Stimulated activated CD4-positive, alpha-beta T cell treated with anti-CD3 and anti-CD28 coated beads, TNF-alpha, amount 100 ng/mL, for 1 hour (primary cell): ENCODE data around the gene ALOXE3.
"Not testable (repeated sequence)": the region's sequence is repeated elsewhere in the genome, so short reads cannot be mapped to it uniquely, and the experiment has no call there.

Source experiments
- DNase-seq, 3 donors: peaks; one replicate each; pipeline ENCODE4 v3.0.0-alpha.2; 2020; ENCODE audit warnings: low read depth in 3 of 3, low spot score in 1 of 3

The ALOXE3 gene

GRCh38 chr17:8100763-8101162 lies 17.6 kb downstream of the ALOXE3 start:
- no peak for DNase-seq

DNA sequence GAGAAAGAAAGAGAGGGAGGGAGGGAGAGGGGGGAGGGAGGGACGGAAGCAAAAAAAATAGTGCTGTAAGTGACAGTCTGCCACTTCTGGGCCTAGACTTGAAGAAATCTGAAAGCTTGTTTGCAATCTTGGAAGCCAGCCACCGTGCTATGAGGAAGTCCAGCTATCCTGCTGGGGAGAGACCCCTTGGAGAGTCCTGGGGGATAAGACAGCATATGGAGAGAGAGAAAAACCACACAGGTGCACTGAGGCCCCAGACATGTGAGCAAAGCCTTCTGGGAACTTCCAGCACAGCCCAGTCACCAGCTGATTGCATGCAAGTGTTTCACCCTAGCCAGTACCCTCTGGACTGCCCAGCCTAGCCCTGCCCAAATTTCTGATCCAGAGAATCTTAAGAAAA lies 18.2 kb downstream of the ALOXE3 start:
- no peak for DNase-seq

DNA sequence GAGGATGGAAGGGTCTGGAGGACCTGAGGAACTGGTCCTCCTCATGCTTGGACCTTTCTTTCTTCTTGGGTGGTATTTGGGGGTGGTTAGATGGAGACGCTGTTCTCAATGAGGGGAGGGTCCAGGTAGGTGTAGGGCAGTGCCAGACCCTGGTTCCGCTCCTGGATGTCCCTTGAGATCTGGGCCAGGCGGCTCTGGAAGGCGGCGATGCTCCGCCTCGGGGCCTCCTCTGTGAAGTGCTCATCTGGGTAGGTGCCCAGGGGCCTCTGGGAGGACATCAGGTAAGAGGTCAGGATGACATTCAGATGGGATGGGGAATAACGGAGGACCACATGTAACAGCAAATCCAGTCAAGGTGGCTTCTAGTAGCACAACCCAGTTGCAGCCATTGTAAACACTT lies 21.8 kb downstream of the ALOXE3 start:
- no peak for DNase-seq

DNA sequence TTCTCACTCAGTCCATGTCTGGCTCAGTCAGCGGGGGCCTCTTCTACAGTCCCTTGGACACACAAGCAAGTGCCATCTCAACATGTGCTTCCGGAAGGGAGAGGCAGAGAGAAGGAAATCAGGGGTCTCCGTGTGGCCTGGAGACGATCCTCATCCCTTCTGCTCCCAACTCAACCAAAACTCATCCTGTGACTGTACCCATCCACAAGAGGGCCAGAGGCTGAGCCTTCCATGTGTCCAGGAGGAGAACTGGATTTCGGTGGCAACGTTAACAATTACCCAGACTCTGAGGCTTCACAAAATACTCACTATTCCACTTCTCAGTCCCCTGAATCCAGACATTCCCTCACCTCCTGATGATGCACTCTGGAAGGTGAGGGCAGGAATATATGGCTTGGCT lies 23.0 kb downstream of the ALOXE3 start:
- no peak for DNase-seq

- no peak for DNase-seq
These were observed 27.2 kb downstream of the ALOXE3 start for GRCh38 chr17:8091033-8091687.

GRCh38 chr17:8089728-8090127 lies 28.6 kb downstream of the ALOXE3 start:
- no peak for DNase-seq

DNA sequence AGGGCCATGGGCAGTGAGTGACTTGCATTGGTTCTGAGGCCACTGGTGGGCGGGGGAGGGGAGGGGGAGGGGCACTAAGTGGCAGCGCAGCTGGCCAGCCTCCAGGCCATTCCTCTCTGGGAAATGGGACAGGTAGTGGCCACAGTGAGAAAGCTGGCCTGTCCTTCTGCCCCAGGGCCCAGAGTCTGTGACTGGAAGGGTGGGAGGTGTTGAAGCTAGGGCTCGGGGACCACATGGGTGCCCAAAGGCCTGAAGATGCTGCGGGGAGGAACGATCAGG lies 30.4 kb downstream of the ALOXE3 start:
- no peak for DNase-seq

GRCh38 chr17:8087075-8087951 lies 31.0 kb downstream of the ALOXE3 start, which contains the start of gene ALOX12B:
ALOX12B (minus strand) TSS chr17:8087716; CDS start chr17:8087442, 274 bp downstream.
- no peak for DNase-seq

GRCh38 chr17:8084250-8084649 lies 34.1 kb downstream of the ALOXE3 start:
- no peak for DNase-seq

GRCh38 chr17:8082292-8082691 lies 36.0 kb downstream of the ALOXE3 start:
- DNase-seq: no peak

DNA sequence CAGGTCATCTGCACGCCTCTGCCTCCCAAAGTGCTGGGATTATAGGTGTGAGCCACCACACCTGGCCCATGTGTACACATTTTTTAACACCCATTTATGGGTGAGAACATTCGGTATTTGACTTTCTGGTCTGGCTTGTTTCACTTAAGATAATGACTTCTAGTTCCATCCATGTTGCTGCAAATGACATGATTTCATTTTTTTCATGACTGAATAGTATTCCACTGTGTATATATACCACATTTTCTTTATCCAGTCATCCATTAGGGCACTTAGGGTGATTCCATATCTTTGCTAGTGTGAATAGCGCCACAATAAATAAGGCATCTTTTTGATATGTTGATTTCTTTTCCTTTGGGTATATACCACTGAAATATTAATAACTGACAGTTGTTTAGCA lies 36.4 kb downstream of the ALOXE3 start:
- DNase-seq: no peak

- no peak for DNase-seq
These were observed 37.5 kb downstream of the ALOXE3 start for GRCh38 chr17:8080799-8081219.

DNA sequence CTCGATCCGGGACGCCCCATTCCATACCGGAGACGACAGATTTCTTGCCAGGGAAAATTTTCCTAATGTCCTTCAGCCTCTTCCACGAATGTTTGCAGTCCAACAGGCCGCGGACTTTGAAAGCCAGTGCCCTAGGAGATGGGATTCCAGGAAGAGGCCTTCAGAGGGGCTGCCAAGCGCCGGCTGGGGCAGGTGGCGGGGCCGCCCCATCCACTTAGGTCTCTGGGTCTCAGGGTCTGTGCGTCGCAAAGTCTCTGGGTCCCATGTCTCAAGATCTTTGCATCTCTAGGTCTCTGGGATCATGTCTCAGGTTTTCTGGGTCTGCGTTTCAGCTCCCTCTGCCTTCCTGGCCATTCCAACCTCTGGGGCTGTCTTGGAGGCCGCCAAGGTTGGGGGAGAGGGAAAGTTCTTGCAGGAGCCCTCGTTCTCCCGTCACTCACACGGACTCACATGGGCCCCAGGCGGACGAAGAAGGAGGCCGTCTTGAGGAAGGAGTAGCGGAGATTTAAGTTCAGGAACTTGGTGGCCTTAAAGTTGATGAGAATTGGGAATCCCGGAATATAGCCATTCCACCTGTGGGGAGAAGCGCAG lies 38.0 kb downstream of the ALOXE3 start:
- no peak for DNase-seq

GRCh38 chr17:8079291-8080207 lies 38.8 kb downstream of the ALOXE3 start:
- peak; percentile 45 to 73 (median 53) for DNase-seq

GRCh38 chr17:8077939-8078338 lies 40.4 kb downstream of the ALOXE3 start:
- not testable (repeated sequence) for DNase-seq

DNA sequence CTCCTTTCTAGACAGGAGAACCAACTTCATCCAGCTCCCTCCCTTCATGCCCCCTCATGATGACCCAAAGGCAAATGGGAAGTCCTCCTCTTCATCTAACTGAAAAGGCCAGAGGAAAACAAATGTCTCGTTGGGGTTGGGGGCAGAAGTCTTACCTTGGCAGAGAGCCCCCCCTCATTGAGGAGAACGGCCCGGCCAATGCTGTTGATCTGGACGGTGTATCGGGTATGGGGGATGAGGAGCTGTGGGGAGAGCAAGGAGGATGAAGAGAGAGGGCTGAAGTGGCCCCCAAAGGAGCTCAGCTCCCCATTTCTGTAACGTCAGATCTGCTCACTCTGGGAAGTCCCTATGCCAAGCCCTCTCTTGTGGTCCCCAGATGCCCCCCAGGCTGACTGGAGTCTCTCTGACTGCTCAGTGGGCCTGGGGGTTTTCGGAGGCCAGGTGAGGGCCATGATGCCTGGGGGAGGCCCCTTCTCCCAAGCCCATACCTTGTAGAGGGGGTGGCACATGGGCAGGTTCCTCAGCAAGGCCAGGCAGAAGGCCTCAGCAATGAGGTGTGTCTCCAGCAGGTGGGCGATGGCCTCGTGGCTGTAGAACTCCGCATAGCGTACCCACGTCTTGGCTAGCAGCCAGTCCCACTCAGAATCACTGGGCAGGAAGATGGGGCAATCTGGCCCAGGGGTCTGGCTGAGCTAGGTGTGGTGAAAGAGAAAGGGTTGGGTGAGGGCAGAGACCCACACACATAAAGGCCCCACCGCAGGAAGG lies 41.6 kb downstream of the ALOXE3 start:
- DNase-seq: no peak

DNA sequence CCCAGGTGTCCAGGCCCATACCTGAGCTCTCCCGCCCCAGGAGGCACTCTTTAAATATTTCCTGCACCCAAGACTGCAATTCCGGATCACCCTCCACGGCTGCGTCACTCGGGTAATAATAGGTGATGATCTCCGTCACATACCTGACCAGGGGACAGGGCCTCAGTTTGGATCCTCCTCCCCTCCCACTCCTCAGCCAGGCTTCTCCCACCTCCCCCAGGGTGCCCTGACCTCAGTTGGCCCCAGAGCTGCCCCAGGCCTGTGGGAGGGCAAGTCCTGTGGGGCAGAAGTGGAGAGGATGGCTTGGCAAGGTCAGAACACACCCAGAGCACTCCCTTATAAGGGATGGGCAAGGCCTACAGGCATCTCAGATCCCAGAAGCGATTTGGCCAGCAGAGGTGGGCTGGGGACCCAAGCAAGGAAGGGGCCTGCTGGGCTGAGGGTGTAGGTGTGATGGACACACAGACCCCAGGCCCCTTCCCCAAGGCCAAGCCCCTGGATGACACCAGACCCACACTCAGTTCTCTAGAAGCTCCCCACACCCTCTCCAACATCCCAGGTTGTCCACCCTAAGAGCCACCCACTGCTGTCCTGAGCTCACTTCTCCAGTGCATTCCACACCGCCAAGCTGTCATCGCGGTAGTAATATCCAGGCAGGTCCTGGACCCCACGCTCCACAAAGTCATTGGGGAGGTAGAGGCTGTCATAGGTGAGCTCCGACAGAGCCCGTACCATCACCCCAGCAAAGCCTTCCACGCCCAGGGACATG lies 42.6 kb downstream of the ALOXE3 start:
- no peak for DNase-seq

DNA sequence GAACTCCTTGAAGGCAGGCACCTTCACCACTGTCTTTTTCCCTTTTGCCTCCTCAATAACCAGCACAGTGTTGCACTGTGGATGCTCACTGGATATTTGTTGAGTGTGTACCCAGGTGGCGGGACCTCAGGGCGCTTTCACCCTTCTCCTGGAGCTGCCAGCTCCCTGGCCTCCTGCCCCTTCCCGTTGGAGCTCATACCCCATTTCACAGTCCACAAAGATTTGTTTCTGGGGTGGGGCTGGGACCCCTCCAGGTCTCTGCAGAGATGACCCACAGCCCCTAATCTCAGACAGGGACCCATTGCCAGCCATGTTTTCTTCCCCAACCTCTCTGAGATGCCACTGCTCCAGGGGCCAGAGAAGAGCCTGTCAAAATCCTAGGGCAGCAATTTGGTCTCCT lies 43.2 kb downstream of the ALOXE3 start:
- DNase-seq: no peak

GRCh38 chr17:8074554-8074953 lies 43.8 kb downstream of the ALOXE3 start:
- no peak for DNase-seq
